Ascending aorta (tissue), 2 donors: Measurements from ENCODE around the gene LYPLAL1. TPM values are rescaled to one million over a fixed set of nuclear protein-coding genes. Genes with fewer than 3 reads are reported as not detected.
A peak's percentile ranks its signal among the peaks of the same experiment; 100 is the strongest.
"Not testable (repeated sequence)": the region's sequence is repeated elsewhere in the genome, so short reads cannot be mapped to it uniquely, and the experiment has no call there.

Experiments
- DNase-seq, 2 donors: peaks; one replicate each; pipeline ENCODE4 v3.0.0-alpha.2; 2019; ENCODE audit warnings: low spot score in 2 of 2
- H3K27ac ChIP-seq, 2 donors: fragments of 200-600 bp; sonication (generic); one replicate each; pipeline ENCODE4 v1.5.1; 2016 to 2017; ENCODE audit warnings: mild to moderate bottlenecking in 1 of 2
- H3K27me3 ChIP-seq: fragments of 200-600 bp; sonication (generic); one replicate; pipeline ENCODE4 v1.5.1; 2017
- H3K36me3 ChIP-seq, 2 donors: fragments of 200-600 bp; sonication (generic); one replicate each; pipeline ENCODE4 v1.5.1; 2016
- H3K4me1 ChIP-seq, 2 donors: fragments of 200-600 bp; sonication (generic); one replicate each; pipeline ENCODE4 v1.5.1; 2016 to 2017; ENCODE audit warnings: mild to moderate bottlenecking in 1 of 2
- H3K4me3 ChIP-seq, 2 donors: fragments of 200-600 bp; sonication (generic); one replicate each; pipeline ENCODE4 v1.5.1; 2016 to 2017; ENCODE audit warnings: mild to moderate bottlenecking in 1 of 2
- H3K9me3 ChIP-seq, 2 donors: fragments of 200-600 bp; sonication (generic); one replicate each; pipeline ENCODE4 v1.5.1; 2016
- CTCF ChIP-seq, 3 experiments: fragments of 200-600 bp in 2 of 3; fragments of 450-650 bp in 1 of 3; sonication (generic) in 2 of 3; IDR thresholded peaks; one replicate each; pipeline ENCODE4 v1.5.1; 2016 to 2019; ENCODE audit warnings: antibody characterized with exemption in 3 of 3, mild to moderate bottlenecking in 1 of 3, moderate library complexity in 1 of 3
- intact Hi-C: fragments of 100-400 bp; cut with DNase I; formaldehyde crosslinking; loops from one replicate; pipeline ENCODE4 v1.15.1; 2023
- total RNA-seq: library from RNA; depleted of rRNA; stranded (reverse); fragments of >200 nt; gene quantifications from one replicate; pipeline ENCODE4 v1.1.0, GENCODE V29; 2016

The LYPLAL1 gene
- total RNA-seq, 1 donor from 2014 or later = 27.5 TPM

DNA sequence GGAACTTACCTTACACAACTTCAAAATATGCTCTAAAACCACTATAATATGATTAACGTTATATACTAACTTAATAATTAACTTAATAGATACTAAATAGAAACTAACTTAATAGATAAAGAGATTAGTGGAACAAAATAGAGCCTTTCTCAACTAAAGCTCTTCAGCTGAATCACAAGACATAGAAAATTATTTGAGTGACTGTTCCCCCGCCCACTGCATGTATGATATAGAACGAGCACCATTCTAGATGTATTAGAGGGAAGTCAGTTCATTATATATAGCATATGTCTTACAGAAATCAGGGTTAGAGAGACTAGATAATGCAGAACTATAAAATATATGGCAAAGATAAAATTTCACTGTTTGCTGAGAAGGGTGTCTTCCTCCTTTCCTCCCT lies 16.3 kb downstream of the LYPLAL1 start:
- no peaks in the 10 kb centered on the region for H3K9me3 ChIP-seq
- H3K4me1 ChIP-seq = peaks cover 0 to 8% of the 10 kb centered on the region in 2 donors
- H3K27ac ChIP-seq = peak overlapping the region; percentile 75 to 82
- intact Hi-C loops = loop anchor here (5.0 kb wide), 1 partner anchor 107 kb away; no protein-coding TSS in a partner anchor
- no peaks in the 10 kb centered on the region for H3K36me3 ChIP-seq
- no peak overlapping the region for H3K4me3 ChIP-seq
- no peak for DNase-seq
- no peaks in the 10 kb centered on the region for H3K27me3 ChIP-seq
- no peak for TF ChIP-seq CTCF (IDR thresholded peaks at IDR 0.05)

- no peak for TF ChIP-seq CTCF (IDR thresholded peaks at IDR 0.05)
- no peak for DNase-seq
Observed at GRCh38 chr1:219190605-219191004, 16.9 kb downstream of the LYPLAL1 start.

DNA sequence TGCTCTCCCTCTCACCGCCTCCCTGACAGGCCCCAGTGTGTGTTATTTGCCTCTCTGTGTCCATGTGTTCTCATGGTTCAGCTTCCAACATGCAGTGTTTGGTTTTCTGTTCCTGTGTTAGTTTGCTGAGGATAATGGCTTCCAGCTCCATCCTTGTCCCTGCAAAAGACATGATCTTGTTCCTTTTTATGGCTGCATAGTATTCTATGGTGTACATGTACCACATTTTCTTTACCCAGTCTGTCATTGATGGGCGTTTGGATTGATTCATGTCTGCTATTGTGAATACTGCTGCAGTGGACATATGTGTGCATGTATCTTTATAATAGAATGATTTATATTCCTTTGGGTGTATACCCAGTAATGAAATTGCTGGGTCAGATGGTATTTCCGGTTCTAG lies 22.2 kb downstream of the LYPLAL1 start:
- DNase-seq, H3K27ac ChIP-seq, H3K4me3 ChIP-seq, H3K36me3 ChIP-seq, H3K27me3 ChIP-seq, intact Hi-C loops, H3K4me1 ChIP-seq, H3K9me3 ChIP-seq: not testable (repeated sequence)

More at GRCh38 chr1:219190605-219191004, 16.9 kb downstream of the LYPLAL1 start:
- Histone ChIP-seq H3K4me1 (peaks cover 0 to 8% of the 10 kb centered on the region in 2 donors), H3K27ac (no peak overlapping the region), H3K9me3 (no peaks in the 10 kb centered on the region), H3K27me3 (no peaks in the 10 kb centered on the region), H3K4me3 (no peak overlapping the region), H3K36me3 (peaks cover 0 to 1% of the 10 kb centered on the region in 2 donors)
- intact Hi-C loops = no loop called here

- no peaks in the 10 kb centered on the region for H3K4me1 ChIP-seq
- H3K9me3 ChIP-seq = no peaks in the 10 kb centered on the region
- no peaks in the 10 kb centered on the region for H3K27me3 ChIP-seq
- H3K4me3 ChIP-seq = no peak overlapping the region
- intact Hi-C loops = loop anchor here (10.0 kb wide), 1 partner anchor 183 kb away; no protein-coding TSS in a partner anchor
- TF ChIP-seq CTCF (IDR thresholded peaks at IDR 0.05) = no peak
- no peak overlapping the region for H3K27ac ChIP-seq
- H3K36me3 ChIP-seq = no peaks in the 10 kb centered on the region
- no peak for DNase-seq
Observed at GRCh38 chr1:219201656-219202055, 28.0 kb downstream of the LYPLAL1 start.

DNA sequence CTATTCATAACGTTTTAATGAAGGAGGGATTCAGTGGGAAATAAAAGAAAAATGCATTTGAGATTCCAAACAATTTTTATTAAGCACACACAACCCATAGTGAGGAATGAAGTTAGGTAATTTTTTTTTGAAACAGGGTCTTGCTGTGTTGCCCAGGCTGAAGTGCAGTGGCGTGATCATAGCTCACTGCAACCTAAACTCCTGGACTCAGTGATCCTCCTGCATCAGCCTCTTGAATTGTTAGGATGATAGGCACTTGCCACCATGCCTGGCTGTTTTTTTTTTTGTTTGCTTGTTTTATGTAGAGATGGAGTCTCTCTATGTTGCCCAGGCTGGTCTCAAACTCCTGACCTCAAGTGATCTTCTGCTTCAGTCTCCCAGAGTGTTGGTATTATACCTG lies 28.9 kb downstream of the LYPLAL1 start:
- TF ChIP-seq CTCF (IDR thresholded peaks at IDR 0.05) = no peak
- H3K9me3 ChIP-seq = no peaks in the 10 kb centered on the region
- no peaks in the 10 kb centered on the region for H3K27me3 ChIP-seq
- H3K4me3 ChIP-seq = no peak overlapping the region
- H3K4me1 ChIP-seq = no peaks in the 10 kb centered on the region
- intact Hi-C loops = loop anchor here (10.0 kb wide), 1 partner anchor 182 kb away; no protein-coding TSS in a partner anchor
- H3K27ac ChIP-seq = no peak overlapping the region
- H3K36me3 ChIP-seq = no peaks in the 10 kb centered on the region
- no peak for DNase-seq

- DNase-seq = no peak
- H3K9me3 ChIP-seq = no peaks in the 10 kb centered on the region
- TF ChIP-seq CTCF (IDR thresholded peaks at IDR 0.05) = no peak
- H3K27ac ChIP-seq = no peak overlapping the region
- no peak overlapping the region for H3K4me3 ChIP-seq
- no peaks in the 10 kb centered on the region for H3K27me3 ChIP-seq
- H3K4me1 ChIP-seq = no peaks in the 10 kb centered on the region
- H3K36me3 ChIP-seq = no peaks in the 10 kb centered on the region
- intact Hi-C loops = loop anchor here (10.0 kb wide), 1 partner anchor 178 kb away; no protein-coding TSS in a partner anchor
Observed at GRCh38 chr1:219206350-219206749, 32.7 kb downstream of the LYPLAL1 start.
